ENCODE results near the gene PRPF19.

DNA sequence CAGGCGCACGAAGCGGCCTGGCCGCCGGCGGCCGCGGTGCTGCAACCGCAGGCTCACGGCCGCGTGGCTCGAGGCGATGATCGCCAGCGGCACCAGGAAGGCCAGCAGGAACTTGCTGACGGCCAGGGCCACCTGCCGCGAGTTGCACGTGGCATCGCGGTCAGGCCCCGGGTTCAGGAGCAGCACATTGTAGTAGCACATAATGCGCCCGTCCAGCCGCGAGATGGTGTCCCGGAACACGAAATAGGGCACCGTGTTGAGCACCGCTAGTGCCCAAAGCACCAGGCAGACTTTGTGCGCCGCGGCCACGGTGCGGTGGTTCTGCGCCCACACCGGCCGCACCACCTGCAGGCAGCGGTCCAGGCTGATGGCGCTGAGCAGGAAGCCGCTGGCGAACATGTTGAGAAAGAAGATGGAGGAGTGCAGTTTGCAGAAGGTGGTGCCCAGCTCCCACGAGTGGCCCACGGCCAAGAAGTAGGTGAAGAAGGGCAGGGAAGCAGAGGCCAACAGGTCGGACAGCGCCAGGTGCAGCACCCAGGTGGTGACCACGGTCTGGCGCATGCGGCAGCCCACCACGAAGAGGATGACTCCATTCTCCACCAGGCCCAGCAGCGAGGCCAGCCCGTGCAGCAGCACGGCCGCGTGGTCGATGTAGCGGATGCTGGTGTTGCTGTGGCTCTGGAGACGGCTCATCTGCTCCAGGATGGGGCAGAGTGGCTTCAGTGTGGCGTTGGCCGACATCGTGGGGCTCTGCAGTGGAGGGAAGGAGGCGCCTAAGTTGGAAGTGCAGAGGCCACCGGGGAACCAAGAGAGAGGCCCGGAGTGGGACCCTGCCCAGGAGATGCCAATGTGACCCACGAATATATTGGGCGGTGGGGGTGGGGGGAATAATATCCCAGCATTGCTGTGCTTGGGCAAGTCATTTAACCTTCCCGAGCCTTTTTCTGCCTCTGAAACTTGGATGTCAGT is 53.1 kb downstream of the PRPF19 start:
- no peak for TF ChIP-seq EGR1 (IDR thresholded peaks at IDR 0.05; ENCODE audit: borderline replicate concordance in 1 of 2, low read depth in 2 of 2, low read length in 2 of 2)
- no peak for TF ChIP-seq MYC (IDR thresholded peaks at IDR 0.05; ENCODE audit: insufficient read depth, insufficient read length, insufficient replicate concordance, low read length, severe bottlenecking)

Measured in GM12878 (cell line).